CD4-positive, CD25-positive, alpha-beta regulatory T cell (primary cell): ENCODE results near the gene BAZ1A. TPM values are rescaled to one million over a fixed set of nuclear protein-coding genes. Genes with fewer than 3 reads are reported as not detected.

Experiments used
- ATAC-seq, 2 donors: fragments of 150-1000 bp; cut with Tn5 transposase; one replicate each; pipeline ENCODE4 v1.10.0; 2021; ENCODE audit warnings: low read depth in 2 of 2, moderate number of reproducible peaks in 2 of 2, moderate library complexity in 1 of 2
- DNase-seq, 3 donors: peaks; one replicate each; pipeline versions ENCODE4 v3.0.0 to v3.0.0-alpha.2; 2012 to 2022; ENCODE audit warnings: mixed read lengths in 1 of 3
- H3K27ac ChIP-seq: one replicate; pipeline ENCODE4 v1.7.0; 2013; ENCODE audit warnings: mild to moderate bottlenecking, low read length; ENCODE audit not compliant: insufficient read depth, poor library complexity, severe bottlenecking
- H3K27me3 ChIP-seq: one replicate; pipeline ENCODE4 v1.7.0; 2013; ENCODE audit warnings: low read length; ENCODE audit not compliant: control insufficient read depth, insufficient read depth
- H3K36me3 ChIP-seq: one replicate; pipeline ENCODE4 v1.7.0; 2013; ENCODE audit warnings: mild to moderate bottlenecking, low read length, moderate library complexity; ENCODE audit not compliant: control insufficient read depth, insufficient read depth
- H3K4me1 ChIP-seq: 2 replicates; pipeline ENCODE4 v1.7.0; 2013; ENCODE audit warnings: mild to moderate bottlenecking, low read length; ENCODE audit not compliant: insufficient read depth, control insufficient read depth, poor library complexity, severe bottlenecking
- H3K4me3 ChIP-seq: one replicate; pipeline ENCODE4 v1.7.0; 2013; ENCODE audit warnings: low read depth, mild to moderate bottlenecking, low read length, moderate library complexity
- H3K9me3 ChIP-seq, 2 experiments: 1 replicate in 1 of 2; 2 replicates in 1 of 2; pipeline ENCODE4 v1.7.0; 2013; ENCODE audit warnings: low read length in 2 of 2, mild to moderate bottlenecking in 1 of 2, moderate library complexity in 1 of 2; ENCODE audit not compliant: control insufficient read depth in 2 of 2
- H3K27ac Mint-ChIP-seq, 3 donors: one replicate each; pipeline ENCODE4 v1.8.0; 2020 to 2022; ENCODE audit warnings: mild to moderate bottlenecking in 3 of 3, mixed read lengths in 3 of 3, moderate library complexity in 2 of 3
- H3K27me3 Mint-ChIP-seq: one replicate; pipeline ENCODE4 v1.8.0; 2022; ENCODE audit warnings: mild to moderate bottlenecking, mixed read lengths
- H3K36me3 Mint-ChIP-seq: one replicate; pipeline ENCODE4 v1.8.0; 2020; ENCODE audit warnings: mixed read lengths
- H3K4me1 Mint-ChIP-seq, 4 donors: one replicate each; pipeline ENCODE4 v1.8.0; 2020 to 2022; ENCODE audit warnings: mixed read lengths in 4 of 4, mild to moderate bottlenecking in 1 of 4
- H3K4me3 Mint-ChIP-seq, 4 donors: one replicate each; pipeline ENCODE4 v1.8.0; 2020 to 2022; ENCODE audit warnings: mild to moderate bottlenecking in 4 of 4, mixed read lengths in 4 of 4, moderate library complexity in 3 of 4
- H3K9me3 Mint-ChIP-seq, 7 donors: one replicate each; pipeline ENCODE4 v1.8.0; 2020 to 2022; ENCODE audit warnings: mixed read lengths in 7 of 7, mild to moderate bottlenecking in 3 of 7, moderate library complexity in 2 of 7
- polyA plus RNA-seq, 4 donors: library from polyadenylated mRNA; unstranded; fragments of 300-500 nt; fragmentation: Illumina TruSeq; gene quantifications; one replicate each; pipeline ENCODE4 v1.2.3, GENCODE V29; 2021
- total RNA-seq: library from RNA; stranded (reverse); gene quantifications from one replicate; pipeline ENCODE4 v1.2.3, GENCODE V29; 2022

Gene BAZ1A
- total and polyA plus RNA-seq, 5 donors from 2014 or later = 9.4 to 55.1 (median 10.2) TPM

DNA sequence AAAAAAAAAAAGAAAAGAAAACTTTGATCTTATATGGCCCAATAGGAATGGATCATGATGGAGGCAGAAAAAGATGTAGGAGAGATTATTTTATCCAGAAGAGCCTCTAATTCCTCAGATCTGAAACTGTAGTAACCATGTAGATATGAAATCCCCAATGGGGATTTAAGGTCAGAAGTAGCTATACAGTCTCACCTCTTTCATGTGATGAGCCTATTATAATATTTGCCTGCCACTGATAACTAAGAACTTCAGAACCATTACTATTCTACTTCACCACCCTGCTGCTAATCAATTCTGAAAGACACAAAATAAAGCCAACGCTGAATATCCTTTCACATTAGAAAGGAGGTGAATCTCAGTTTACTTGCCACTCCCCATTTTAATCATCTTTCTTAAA is 29.3 kb downstream of the BAZ1A start:
- peaks cover 5% of the 10 kb centered on the region for H3K4me1 ChIP-seq
- H3K4me1 Mint-ChIP-seq = peaks cover 36 to 50% (median 47%) of the 10 kb centered on the region in 4 donors
- no peaks in the 10 kb centered on the region for H3K27me3 Mint-ChIP-seq
- no peak overlapping the region for H3K27ac ChIP-seq
- no peak for DNase-seq
- H3K4me3 Mint-ChIP-seq = no peak overlapping the region
- H3K9me3 ChIP-seq = no peaks in the 10 kb centered on the region
- peaks cover 0 to 2% (median 0%) of the 10 kb centered on the region in 7 donors for H3K9me3 Mint-ChIP-seq
- no peaks in the 10 kb centered on the region for H3K27me3 ChIP-seq
- ATAC-seq = no peak
- H3K4me3 ChIP-seq = no peak overlapping the region
- H3K36me3 Mint-ChIP-seq = peaks cover 31% of the 10 kb centered on the region
- H3K27ac Mint-ChIP-seq = no peak overlapping the region
- peaks cover 25% of the 10 kb centered on the region for H3K36me3 ChIP-seq

DNA sequence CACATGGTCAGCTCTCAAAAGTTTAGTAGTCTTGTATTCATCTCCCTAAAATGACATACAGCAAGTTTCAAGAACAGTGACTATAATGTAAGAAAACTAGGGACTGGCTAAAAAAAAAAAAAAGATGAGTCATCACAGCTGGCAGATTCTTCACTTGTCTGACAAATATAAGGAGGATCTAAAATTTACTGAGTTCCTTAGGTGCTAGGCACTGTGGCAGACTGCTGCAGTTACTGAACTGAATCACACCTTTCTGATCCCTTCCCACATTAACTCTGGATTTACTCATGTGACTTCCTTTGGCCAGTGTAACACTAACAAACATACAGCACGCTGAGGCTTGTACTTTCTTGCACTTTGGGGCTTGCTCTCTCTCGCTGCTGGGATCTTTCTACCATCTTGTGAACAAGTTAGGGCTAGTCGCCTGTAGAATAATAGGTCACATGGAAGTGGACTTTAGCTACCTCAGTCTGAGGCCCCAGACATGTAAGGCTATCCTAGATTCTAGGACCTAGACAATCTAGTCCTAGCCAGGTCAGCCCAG is 32.1 kb downstream of the BAZ1A start:
- peak; percentile 31 to 57 for ATAC-seq
- H3K27me3 Mint-ChIP-seq = no peaks in the 10 kb centered on the region
- H3K4me3 Mint-ChIP-seq = no peak overlapping the region
- H3K4me1 Mint-ChIP-seq = peaks cover 30 to 43% (median 35%) of the 10 kb centered on the region in 4 donors
- no peak overlapping the region for H3K27ac ChIP-seq
- H3K4me1 ChIP-seq = peaks cover 5% of the 10 kb centered on the region
- DNase-seq = peak in 1 of 3 donors; percentile 46
- no peaks in the 10 kb centered on the region for H3K9me3 ChIP-seq
- H3K9me3 Mint-ChIP-seq = peaks cover 0 to 2% (median 0%) of the 10 kb centered on the region in 7 donors
- H3K27me3 ChIP-seq = no peaks in the 10 kb centered on the region
- peaks cover 22% of the 10 kb centered on the region for H3K36me3 Mint-ChIP-seq
- no peak overlapping the region for H3K4me3 ChIP-seq
- peak overlapping the region in 2 of 3 donors; percentile 33 to 60 for H3K27ac Mint-ChIP-seq
- peaks cover 18% of the 10 kb centered on the region for H3K36me3 ChIP-seq

DNA sequence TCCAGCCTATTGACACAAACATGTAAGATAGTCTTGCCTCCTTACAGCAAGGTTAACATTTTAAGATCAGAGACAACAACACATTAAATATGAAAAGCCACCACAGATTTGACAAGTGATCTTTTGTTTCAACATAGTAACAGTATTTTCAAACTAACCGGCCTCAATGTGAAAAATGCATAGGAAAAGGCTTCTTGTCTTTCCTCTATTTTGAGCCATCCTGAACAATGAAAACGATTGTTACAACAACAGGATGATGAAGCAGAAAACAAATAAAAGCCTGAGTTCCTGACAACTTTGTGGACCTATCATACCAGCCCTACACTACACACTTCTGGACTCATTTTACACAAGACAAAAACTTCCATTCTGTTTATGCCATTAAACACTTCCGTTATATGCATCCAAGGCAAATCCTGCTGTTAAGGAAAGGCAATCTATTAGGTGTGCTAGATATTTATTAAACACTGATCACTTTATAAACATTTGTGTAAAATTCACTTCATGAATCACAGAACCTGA is 37.3 kb downstream of the BAZ1A start:
- Histone ChIP-seq H3K4me3 (no peak overlapping the region), H3K36me3 (peaks cover 4% of the 10 kb centered on the region), H3K27me3 (no peaks in the 10 kb centered on the region), H3K27ac (no peak overlapping the region), H3K4me1 (peaks cover 16% of the 10 kb centered on the region), H3K9me3 (no peaks in the 10 kb centered on the region)
- no peak overlapping the region for H3K4me3 Mint-ChIP-seq
- peaks cover 19% of the 10 kb centered on the region for H3K36me3 Mint-ChIP-seq
- no peak for ATAC-seq
- no peaks in the 10 kb centered on the region for H3K27me3 Mint-ChIP-seq
- peaks cover 33 to 53% (median 46%) of the 10 kb centered on the region in 4 donors for H3K4me1 Mint-ChIP-seq
- DNase-seq = no peak
- peak overlapping the region in 2 of 3 donors; percentile 38 to 83 for H3K27ac Mint-ChIP-seq
- H3K9me3 Mint-ChIP-seq = peaks cover 0 to 2% (median 0%) of the 10 kb centered on the region in 7 donors

DNA sequence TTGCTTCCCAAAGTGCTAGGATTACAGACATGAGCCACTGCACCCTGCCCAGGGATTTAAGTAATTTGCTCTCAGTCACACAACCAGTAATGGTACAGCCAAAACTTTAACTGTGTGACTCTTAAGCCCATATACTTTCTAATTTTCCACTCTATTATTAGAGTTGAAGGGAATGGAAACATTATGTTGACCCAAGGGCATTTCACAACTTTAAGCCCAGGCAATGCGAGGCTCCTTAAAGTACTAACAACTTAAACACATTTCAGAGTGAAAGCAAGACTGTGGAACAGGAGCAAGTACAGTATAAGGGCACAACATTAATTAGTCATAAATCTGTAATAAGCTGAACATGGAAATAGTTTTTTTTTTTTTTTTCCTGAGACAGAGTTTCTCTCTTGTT is 39.8 kb downstream of the BAZ1A start:
- H3K9me3 Mint-ChIP-seq = no peaks in the 10 kb centered on the region
- H3K27me3 ChIP-seq = no peaks in the 10 kb centered on the region
- no peak overlapping the region for H3K27ac ChIP-seq
- no peaks in the 10 kb centered on the region for H3K9me3 ChIP-seq
- peaks cover 7% of the 10 kb centered on the region for H3K36me3 Mint-ChIP-seq
- no peaks in the 10 kb centered on the region for H3K36me3 ChIP-seq
- H3K4me3 Mint-ChIP-seq = no peak overlapping the region
- H3K4me1 ChIP-seq = peaks cover 31% of the 10 kb centered on the region
- no peak for DNase-seq
- peak overlapping the region; percentile 84 to 96 (median 92) for H3K27ac Mint-ChIP-seq
- no peak for ATAC-seq
- H3K4me3 ChIP-seq = no peak overlapping the region
- H3K4me1 Mint-ChIP-seq = peaks cover 38 to 61% (median 52%) of the 10 kb centered on the region in 4 donors
- no peaks in the 10 kb centered on the region for H3K27me3 Mint-ChIP-seq

DNA sequence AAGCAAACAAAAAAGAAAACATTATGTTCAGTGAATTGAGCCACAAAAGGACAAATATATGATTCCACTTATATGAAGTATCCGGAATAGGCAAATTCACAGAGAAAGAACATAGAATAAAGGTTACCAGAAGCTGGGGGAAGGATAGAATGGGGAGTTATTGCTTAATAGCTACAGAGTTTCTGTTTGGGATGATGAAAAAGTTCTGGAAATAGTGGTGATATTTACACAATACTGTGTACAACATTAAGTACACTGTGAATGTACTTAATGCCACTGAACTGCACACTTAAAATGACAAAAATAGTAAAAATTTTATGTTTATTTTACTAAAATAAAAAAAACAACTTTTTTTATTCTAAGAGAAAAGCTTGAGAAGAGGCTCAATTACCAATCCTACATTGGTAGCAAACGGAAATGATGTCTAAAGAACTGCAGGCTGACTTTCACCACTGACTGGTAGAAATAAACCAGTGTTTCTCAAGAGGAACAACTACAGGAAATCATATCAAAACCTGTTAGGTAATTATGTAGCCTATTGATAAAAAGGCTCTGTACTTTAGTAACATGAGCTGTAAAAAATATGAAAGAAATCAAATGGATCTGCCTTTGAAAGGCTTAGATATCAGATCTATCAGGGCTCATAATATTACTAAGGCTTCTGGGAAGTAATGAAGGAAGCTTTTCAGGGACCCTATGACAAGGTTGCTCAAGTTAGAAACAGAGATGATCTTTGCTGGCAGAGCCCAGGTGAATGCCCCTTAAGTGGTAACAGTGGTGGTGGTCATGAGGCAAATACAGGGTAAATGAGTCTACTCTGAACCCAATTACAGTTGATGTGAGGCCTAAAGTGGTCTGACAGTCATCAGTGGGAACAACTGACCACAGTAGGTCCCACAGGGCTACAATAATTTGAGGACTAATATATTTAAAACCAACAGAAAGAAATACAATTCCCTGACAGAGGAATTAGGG is 41.3 kb downstream of the BAZ1A start:
- H3K4me1 Mint-ChIP-seq = peaks cover 47 to 66% (median 61%) of the 10 kb centered on the region in 4 donors
- H3K27ac ChIP-seq = peak overlapping the region; percentile 58
- peak overlapping the region; percentile 30 for H3K4me3 ChIP-seq
- H3K9me3 ChIP-seq = no peaks in the 10 kb centered on the region
- H3K4me1 ChIP-seq = peaks cover 31% of the 10 kb centered on the region
- peak overlapping the region in 2 of 3 donors; percentile 92 to 96 for H3K27ac Mint-ChIP-seq
- DNase-seq (peak in 2 of 3 donors; percentile 33 to 51), ATAC-seq (peak; percentile 67 to 70)
- no peaks in the 10 kb centered on the region for H3K27me3 ChIP-seq
- no peaks in the 10 kb centered on the region for H3K27me3 Mint-ChIP-seq
- H3K9me3 Mint-ChIP-seq = no peaks in the 10 kb centered on the region
- H3K36me3 Mint-ChIP-seq = peaks cover 13% of the 10 kb centered on the region
- peak overlapping the region in 3 of 4 donors; percentile 24 to 65 (median 47) for H3K4me3 Mint-ChIP-seq
- H3K36me3 ChIP-seq = no peaks in the 10 kb centered on the region

DNA sequence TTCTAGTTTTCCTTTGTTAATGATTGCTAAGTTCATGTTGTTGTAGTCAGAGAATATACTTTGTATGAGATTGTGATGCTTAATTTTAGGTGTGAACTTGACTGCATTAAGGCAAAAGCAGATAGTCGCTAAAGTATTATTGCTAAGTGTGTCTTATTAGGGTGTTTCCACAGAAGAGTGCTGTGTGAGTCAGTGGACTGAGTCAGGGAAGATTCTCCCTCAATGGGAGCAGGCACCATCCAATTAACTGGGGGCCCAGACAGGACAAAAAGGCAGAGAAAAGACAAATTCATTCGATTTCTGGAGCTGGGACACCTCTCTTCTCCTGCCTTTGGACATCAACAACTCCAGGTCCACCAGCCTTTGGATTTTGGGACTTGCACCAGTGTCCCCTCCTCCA is 48.5 kb downstream of the BAZ1A start:
- ATAC-seq = no peak
- H3K4me1 ChIP-seq = peaks cover 5% of the 10 kb centered on the region
- Mint-ChIP-seq H3K9me3 (no peaks in the 10 kb centered on the region), H3K27ac (peak overlapping the region; percentile 19 to 95 (median 52)), H3K4me3 (no peak overlapping the region), H3K4me1 (peaks cover 34 to 38% (median 36%) of the 10 kb centered on the region in 4 donors), H3K27me3 (no peaks in the 10 kb centered on the region), H3K36me3 (peaks cover 31% of the 10 kb centered on the region)
- no peaks in the 10 kb centered on the region for H3K27me3 ChIP-seq
- no peaks in the 10 kb centered on the region for H3K9me3 ChIP-seq
- H3K4me3 ChIP-seq = no peak overlapping the region
- no peak for DNase-seq
- H3K27ac ChIP-seq = no peak overlapping the region
- peaks cover 29% of the 10 kb centered on the region for H3K36me3 ChIP-seq

DNA sequence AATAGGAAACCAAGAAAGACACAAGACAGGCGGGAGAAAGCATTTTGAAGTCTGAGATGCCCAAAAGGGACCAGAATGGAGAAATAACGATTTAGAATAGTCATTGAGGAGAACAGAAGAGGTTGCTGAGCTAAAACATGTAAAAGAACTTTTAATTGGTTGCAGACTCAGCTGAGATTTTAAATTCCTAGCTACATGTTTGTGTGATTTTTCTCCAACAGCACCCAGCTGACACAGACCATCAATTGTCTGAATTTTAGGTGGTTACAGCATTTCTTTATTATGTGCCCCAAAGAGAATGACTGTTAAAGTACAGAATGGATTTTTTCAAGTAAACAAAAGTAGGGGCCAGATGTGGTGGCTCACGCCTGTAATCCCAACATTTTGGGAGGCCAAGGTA is 50.3 kb downstream of the BAZ1A start:
- no peaks in the 10 kb centered on the region for H3K27me3 Mint-ChIP-seq
- DNase-seq (no peak), ATAC-seq (no peak)
- H3K27ac ChIP-seq = no peak overlapping the region
- H3K27me3 ChIP-seq = no peaks in the 10 kb centered on the region
- no peak overlapping the region for H3K4me3 Mint-ChIP-seq
- H3K36me3 Mint-ChIP-seq = peaks cover 41% of the 10 kb centered on the region
- no peaks in the 10 kb centered on the region for H3K4me1 ChIP-seq
- no peak overlapping the region for H3K4me3 ChIP-seq
- peaks cover 42% of the 10 kb centered on the region for H3K36me3 ChIP-seq
- peaks cover 24 to 29% (median 28%) of the 10 kb centered on the region in 4 donors for H3K4me1 Mint-ChIP-seq
- H3K27ac Mint-ChIP-seq = peak overlapping the region in 2 of 3 donors; percentile 4 to 31
- no peaks in the 10 kb centered on the region for H3K9me3 ChIP-seq
- H3K9me3 Mint-ChIP-seq = no peaks in the 10 kb centered on the region
